GM18502 (cell line): ENCODE data around the gene LILRB3.
"Not testable (repeated sequence)": the region's sequence is repeated elsewhere in the genome, so short reads cannot be mapped to it uniquely, and the experiment has no call there.

Experiments
- ATAC-seq: cut with Tn5 transposase; IDR thresholded peaks from one replicate; pipeline ENCODE4 v1.9.1; 2021; ENCODE audit warnings: mild to moderate bottlenecking; ENCODE audit not compliant: unreplicated experiment, poor library complexity

LILRB3 gene

GRCh38 chr19:54222474-54223276 is at the start of gene LILRB3:
TSS of gene LILRB3 (minus strand) at chr19:54223007. CDS start at chr19:54222976, 31 bp downstream.
- not testable (repeated sequence) for ATAC-seq

- ATAC-seq, result not testable (repeated sequence)
Measured at GRCh38 chr19:54272181-54272580, 49.4 kb upstream of the LILRB3 start.

- ATAC-seq, result not testable (repeated sequence)
Measured at GRCh38 chr19:54271587-54271986, 48.8 kb upstream of the LILRB3 start.

GRCh38 chr19:54271106-54271505 is 48.3 kb upstream of the LILRB3 start:
- ATAC-seq, result no peak

- no peak for ATAC-seq
Measured at GRCh38 chr19:54268936-54269335, 46.1 kb upstream of the LILRB3 start.

- ATAC-seq, result no peak
Measured at GRCh38 chr19:54266133-54266532, 43.3 kb upstream of the LILRB3 start.

GRCh38 chr19:54262470-54262869 is 39.7 kb upstream of the LILRB3 start:
- no peak for ATAC-seq

GRCh38 chr19:54262066-54262465 is 39.3 kb upstream of the LILRB3 start:
- no peak for ATAC-seq

- ATAC-seq, result no peak
Measured at GRCh38 chr19:54257116-54257480, 34.3 kb upstream of the LILRB3 start, which contains the start of gene LILRB5. TSS of gene LILRB5 (minus strand) at chr19:54257273. CDS start at chr19:54257193, 80 bp downstream.

GRCh38 chr19:54256250-54257115 is 33.7 kb upstream of the LILRB3 start:
- ATAC-seq, result no peak

- no peak for ATAC-seq
Measured at GRCh38 chr19:54255105-54255775, 32.4 kb upstream of the LILRB3 start.

- ATAC-seq, result no peak
Measured at GRCh38 chr19:54254195-54254906, 31.5 kb upstream of the LILRB3 start.

- no peak for ATAC-seq
Measured at GRCh38 chr19:54253331-54254194, 30.8 kb upstream of the LILRB3 start.

GRCh38 chr19:54252845-54253244 is 30.0 kb upstream of the LILRB3 start:
- no peak for ATAC-seq

GRCh38 chr19:54252243-54252642 is 29.4 kb upstream of the LILRB3 start:
- no peak for ATAC-seq

GRCh38 chr19:54248016-54248601 is 25.3 kb upstream of the LILRB3 start:
- no peak for ATAC-seq

- no peak for ATAC-seq
Measured at GRCh38 chr19:54247106-54247930, 24.5 kb upstream of the LILRB3 start.

GRCh38 chr19:54245936-54246335 is 23.1 kb upstream of the LILRB3 start:
- no peak for ATAC-seq
